Stimulated activated CD4-positive, alpha-beta T cell treated with anti-CD3 and anti-CD28 coated beads, Interleukin-1b, Interleukin-23, amount 100 ng/mL, for 4 hours (primary cell): ENCODE results near the gene KRT79.

Experiments used
- DNase-seq, 2 donors: peaks; one replicate each; pipeline ENCODE4 v3.0.0-alpha.2; 2020; ENCODE audit warnings: low read depth in 2 of 2

The KRT79 gene

DNA sequence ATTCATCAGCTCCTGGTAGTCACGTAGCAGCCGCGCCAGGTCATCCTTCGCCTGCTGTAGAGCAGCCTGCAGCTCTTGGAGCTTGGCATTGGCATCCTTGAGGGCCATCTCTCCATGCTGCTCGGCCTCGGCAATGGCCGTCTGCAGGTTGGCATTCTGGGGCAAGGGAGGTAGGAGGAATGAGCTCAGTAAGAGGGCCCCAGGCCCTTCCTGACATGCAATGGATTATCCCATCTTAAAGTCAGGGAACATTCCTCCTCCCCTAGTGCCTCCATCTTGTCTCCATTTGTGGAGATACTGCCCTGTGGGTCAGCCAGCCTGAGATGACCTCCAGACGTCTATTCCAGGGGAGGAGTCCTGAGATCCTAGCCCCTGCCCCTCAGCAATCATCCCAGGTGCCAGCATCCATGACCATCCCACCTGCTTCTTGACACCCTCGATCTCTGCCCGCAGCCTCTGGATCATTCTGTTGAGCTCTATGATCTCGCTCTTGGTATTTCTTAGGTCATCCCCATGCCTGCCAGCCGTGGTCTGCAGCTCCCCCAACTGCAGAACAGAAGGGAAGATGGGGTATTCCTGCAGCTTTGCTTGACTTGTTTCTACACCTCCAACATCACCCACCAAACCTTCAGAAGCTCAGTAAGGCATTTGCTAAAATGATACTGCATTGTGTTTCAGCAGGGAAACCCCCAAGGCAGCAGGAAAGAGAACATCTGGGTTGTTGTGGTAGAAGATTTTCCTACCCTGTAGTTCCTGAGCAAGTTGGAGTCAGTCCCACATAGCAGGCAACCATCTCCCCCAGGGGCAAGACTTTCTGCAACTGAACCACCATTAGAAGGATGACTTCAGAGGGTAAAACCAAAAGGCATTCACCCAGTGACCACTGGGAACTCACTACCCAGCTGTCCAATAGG lies 42.6 kb downstream of the KRT79 start:
- DNase-seq = no peak

DNA sequence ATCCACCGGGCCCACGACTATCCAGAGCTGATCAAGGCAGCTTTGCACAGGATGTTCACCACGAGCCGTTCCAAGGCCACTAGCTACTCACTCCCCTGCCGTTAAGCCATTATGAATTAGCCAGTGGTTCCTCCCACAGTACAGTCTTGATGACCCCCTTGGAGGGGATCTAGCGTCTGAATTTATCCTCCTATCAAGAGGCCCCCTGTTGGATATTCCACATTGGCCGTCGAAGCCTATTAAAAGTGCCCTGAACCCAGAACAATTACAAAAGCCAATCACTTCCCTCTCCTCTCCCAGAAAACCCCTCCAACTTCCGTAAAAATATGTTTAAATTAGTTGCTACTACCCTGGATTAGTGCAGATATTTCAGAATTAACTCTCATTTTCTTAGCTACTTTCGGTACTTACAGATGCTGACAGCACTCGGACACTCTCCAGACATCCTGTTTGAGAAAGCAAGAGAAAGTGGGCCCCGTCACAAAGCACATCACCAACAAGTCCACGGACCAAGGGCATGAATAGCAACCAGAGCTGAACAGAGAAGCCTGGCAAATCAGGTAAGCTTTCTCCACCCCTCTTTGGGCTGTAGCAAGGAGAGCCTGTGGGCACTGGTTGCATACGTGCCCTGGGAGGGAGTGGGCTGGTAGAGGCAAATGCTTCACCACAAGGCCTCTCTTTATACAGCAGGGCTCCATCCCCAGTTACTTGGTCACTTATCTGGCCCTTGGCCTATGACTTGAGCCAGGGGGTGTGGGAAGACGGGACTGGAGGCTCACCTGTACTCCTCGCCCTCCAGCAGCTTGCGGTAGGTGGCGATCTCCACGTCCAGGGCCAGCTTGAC lies 43.5 kb downstream of the KRT79 start:
- no peak for DNase-seq

DNA sequence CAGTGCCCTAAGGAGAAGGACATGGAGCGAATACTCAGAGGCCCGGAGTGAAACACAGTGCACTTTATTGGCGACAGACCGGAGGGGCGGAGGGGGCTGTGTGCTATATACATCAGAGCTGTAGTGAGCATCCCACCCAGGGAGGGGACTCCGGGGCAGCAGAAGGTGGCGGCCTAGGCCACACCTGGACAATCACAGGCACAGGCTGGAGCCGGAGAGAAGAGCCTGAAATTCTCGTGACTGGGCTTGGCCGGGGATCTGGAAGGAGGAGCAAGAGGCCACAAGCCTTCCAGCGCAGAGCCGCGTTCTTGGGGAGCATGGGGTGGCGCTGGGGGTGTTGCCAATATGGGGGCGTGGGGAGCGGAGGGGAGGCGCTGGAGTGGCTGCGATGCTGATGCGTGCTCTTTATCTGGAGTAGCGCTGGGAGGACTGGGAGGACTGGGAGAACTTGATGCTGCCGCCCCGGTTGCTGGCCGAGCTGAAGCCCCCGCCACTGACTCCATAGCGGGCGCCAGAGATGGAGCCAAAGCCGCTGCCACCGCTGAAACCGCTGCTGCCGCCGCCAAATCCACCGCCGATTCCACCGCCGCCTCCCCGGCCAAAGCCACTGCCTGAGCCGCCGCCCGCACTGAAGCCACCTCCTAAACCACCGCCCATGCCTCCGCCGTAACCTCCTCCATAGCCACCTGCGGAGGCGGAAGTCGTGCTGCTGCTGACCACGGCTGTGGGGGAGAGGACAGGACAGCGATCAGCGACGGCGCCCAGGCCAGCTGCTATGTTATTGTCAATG lies 44.3 kb downstream of the KRT79 start:
- no peak for DNase-seq

DNA sequence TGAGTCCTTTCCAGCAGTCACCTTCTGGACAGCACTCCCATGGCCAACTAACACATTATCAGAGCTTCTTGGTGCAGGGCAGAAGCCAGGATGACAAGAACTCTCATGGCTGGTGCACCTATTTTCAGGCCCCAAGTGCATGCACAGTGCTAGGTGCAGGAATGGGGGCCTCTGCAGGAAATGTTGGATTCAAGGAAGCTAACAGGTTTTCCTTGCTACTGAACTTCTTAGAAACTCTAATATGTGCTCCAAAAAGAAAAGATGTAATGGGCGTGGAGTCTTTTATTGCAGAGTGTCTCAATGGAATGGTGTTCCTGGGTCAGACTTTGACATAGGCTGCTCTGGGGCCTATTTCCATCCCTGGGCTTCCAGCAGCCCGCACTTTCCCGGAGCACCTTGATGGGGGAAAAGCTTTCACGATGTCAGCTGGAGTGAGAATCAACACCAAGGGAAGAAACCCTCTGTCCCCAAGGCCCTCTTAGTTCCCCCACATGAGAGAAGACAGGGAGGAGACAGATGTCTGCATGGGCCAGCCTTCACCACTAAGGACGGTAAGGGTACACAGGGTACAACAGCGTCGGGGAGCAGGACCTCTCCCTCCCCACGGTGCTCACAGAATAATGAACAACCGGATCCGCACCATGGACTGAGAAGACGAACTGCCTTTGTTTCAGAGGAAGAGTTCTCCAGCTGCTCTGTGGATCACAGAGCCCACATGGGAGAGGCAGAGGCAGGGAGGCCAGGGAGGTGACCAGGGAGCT lies 45.1 kb downstream of the KRT79 start:
- DNase-seq = no peak

DNA sequence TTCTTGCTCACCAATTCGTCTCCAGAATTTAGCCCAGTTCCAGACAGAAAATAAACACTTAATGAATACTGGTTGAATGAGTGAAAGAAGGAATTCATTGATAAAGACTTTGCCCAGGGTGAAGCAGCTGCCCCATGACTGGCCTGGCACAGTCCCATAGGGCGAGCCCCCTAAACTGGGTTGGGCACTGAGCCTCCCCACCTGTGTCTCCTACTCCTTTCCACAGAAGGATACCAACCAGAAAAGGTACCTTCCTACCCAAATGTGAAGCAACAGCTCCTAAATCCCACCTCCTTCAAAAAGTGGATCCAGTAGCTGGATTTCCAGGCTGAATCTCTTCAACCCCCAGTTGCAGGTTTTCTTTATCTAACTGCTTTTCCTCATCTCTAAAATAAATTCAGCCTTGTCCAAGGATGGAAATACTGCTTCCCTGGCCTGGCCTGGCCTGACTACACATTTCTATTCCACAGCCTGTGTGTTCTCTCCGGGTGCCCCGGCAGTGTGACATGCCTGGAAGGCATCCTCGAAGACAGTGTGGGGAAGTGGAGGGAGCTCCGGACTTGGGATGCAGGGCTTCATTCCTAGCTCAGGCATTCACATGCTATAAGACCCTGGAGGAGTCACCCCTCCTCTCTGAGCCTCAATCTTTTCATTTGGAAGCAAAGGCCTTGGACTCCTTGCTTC lies 45.8 kb downstream of the KRT79 start:
- no peak for DNase-seq

DNA sequence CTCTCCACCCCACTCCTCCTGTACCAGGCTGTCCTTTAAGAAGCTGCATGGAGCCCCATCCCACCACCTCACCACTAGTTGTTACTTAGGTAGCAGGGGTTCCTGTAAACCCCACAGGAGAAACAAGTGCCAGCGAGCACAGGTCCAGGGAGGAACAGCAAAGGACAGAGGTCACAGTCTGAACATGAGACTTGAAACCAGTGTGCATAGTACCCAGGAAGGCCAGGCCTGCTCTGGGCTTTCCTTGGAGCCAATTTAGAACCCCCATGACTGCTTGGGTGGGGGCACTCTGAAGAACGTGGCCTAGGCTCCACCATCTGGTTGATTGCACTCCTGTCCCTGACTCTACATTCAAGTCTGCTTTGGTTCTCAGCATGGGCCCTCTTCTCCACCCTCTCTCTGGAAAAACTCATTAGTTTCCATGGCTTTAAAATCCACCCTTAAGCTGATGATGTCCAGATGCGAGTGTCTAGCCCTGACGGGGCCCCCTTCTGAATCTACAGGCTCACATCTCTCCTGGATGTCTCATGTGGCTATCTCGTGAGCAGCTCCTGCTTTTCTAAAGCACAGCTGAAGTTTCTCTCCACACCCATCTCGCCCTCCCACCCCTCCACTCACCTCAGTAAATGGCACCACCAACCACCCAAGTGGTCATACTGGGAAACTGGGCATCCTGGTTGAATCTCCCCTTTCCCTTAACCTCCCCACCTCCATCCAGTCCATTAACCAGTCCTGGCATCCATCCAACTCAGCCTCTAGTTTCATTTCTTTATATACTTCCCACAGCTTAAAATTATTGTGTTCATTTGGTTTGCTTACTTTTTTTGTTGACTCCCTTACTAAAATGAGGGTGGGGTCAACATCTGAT lies 46.6 kb downstream of the KRT79 start:
- no peak for DNase-seq

DNA sequence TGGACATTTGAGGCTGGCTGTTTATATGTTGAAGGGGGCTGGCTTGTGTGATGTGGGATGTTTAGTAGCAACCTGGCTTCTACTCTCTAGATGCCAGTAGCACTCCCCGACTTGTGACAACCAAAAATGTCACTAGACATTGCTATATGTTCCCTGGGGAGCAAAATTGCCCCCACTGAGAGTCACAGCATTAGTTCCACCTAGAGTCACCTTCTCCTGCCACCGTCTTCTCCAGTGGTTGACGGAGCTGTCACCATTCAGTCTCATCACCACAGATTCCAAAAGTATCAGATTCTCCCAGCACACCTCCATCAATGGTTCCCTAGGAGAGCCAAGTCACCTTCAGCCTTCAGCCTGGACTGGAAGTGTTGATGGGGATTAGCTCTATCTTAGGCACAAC lies 49.2 kb downstream of the KRT79 start:
- DNase-seq = no peak

DNA sequence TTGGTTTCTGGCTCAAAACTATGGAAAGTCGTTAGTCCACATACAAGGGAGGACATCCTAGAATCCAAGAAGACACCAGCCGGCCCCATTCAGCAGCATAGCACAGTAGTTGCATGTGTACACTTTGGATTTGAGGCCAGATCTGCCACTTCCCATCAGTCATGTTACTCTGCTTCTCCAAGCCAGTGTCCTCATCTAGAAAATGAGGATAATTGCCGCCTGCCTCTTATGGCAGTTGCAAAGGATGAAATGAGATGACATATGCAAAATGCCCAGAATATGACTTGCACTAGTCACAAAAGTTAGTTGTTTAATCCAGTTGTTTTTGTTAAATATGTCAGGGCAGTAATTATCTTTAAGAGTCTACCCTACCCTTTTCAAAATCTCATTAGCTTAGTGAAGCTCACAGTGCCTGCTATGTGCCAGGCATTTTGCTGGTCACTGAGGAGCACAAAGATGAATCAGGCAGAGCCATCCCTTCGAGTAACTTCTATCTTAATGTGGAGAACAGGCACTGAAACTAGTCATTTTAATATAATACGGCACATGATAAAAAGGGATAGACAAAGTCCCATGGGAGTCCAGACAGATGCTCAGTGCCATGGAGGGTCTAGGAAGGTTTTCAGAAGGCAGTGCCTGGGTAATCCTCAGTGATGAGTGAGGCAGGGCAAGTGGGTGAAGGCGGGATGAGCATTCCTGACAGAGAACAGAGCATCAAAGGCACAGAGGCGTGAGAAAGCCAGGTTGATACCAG lies 50.4 kb downstream of the KRT79 start:
- DNase-seq = no peak

DNA sequence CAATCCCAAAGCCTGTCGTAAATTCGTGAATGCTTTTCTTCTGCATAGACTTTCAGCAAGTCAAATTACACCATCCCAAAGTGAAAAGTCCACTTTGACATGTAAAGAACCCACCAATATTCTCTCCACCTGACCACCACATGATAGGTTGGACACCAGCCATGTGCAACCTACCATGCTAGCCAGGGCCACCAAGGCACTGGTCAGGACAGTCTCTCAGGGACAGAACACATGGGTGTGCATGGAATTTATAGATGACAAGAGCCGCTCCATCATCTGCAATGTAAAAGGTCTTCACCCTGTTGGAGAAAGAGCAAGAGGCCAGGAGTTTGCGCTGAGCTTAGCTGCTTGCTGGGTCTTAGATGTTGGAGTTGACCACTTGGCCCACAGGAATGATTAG lies 51.6 kb downstream of the KRT79 start:
- DNase-seq = no peak

DNA sequence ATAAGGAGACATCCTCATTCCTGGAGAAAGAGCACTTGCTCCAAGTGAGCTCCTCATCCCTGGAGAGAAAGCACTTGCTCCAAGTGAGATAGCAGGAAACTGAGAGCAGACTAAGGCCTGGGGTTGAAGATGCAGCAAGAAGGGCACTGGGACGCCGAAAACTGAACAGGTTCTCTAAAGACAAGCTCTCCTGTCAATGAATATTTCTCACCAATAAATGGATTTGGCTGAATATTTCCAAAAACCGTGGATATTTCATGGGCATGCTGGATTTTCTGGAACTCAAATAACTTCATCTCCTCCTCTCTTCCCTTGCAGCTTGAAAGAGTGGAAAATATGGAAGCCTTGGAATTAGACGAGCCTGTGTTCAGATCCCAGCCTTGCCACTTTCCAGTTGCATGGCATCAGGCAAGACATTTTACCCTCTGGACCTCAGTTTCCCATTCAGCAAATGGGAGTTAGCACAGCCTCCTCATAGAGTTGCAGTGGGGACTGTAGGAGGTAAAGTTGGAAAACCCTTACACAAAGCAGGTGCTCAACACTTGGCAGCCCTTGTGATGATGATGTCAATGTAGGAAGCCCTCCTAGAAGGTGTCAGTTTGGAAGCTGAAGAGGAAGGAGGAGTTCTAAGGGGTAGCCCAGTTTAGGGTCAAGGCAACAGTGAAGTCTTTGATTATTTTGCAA lies 52.6 kb downstream of the KRT79 start:
- no peak for DNase-seq

DNA sequence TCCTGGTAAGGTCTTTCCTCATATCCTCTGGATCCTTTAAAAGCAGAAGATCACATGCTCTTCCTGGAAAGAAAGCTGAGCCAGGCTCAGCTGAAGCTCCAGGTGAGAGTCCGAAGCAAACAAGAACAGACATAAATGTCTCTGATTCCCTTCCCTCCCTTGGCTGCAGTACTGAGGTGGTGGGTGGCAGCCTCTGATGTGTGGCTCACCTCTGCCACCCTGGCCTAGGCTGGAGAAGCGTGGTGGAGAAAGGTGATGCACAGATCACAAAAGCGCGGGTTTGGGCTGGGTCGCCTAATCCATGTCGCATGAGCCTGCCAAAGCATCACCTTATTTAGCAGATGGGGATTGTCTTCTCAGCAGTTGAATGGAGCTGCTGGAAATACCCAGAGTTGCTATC lies 54.2 kb downstream of the KRT79 start:
- no peak for DNase-seq

DNA sequence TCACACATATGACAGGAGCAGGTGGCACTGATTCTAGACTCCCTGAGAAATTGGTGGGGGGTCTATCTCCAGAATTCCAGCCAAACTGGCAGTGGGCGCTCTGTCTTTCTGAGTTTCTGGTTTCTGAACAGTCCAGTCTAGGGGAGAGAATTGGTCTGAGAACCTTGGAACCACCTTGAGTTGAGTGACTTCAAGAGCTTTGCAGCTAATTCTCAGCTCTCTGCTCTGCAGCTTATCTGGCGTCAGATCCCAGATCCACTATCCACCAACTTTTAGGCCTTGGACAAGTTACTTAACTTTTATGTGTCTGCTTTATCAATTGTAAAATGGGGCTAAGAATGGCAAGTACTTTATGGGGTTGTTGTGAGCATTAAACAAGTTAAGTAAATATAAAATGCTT lies 55.3 kb downstream of the KRT79 start:
- no peak for DNase-seq

DNA sequence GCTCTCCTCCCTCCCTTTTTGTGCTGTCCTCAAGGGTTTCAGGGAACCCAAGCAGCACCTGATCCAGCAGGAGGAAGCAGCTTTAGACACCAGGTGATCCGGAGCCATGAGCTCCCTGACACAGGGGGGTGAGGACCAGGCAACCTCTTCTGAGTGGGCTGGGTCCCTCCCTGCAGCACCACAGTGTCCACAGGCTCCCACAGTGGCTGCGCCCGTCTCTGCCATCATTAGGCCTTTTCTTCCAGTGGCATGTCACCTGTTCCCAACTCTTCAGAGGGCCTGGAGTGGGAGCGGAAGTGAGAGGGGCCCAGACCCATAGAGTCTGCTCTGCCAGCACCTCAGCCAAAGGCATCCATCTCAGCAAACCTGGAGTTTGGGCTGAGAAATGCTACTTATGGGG lies 56.5 kb downstream of the KRT79 start:
- DNase-seq = no peak

DNA sequence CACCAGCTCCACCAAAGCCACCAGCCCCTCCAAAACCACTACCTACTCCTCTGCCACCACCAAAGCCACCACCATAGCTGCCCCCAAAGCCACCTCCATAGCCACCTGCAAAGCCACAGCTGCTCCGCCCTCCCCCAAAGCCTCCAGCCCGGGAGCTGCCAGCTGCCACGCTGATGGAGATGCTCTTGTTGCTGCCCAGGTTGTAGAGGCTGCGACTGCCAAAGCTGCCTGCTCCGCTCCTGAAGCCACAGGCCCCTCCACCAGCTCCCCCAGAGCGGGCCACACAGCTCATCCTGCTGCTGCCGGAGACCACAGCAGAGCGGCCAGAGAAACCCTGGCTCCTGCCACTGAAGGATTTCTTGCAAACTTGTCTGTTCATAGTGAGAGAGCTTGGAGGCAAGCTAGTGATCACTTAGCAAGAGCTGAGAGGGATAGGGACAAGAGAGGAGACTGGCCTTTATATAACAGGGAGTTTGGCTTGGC lies 57.2 kb downstream of the KRT79 start, which contains the start of gene KRT76:
KRT76 (minus strand) TSS at position 433 of the 483 bp plus-strand sequence; CDS start at position 379, 54 bp downstream.
- no peak for DNase-seq

DNA sequence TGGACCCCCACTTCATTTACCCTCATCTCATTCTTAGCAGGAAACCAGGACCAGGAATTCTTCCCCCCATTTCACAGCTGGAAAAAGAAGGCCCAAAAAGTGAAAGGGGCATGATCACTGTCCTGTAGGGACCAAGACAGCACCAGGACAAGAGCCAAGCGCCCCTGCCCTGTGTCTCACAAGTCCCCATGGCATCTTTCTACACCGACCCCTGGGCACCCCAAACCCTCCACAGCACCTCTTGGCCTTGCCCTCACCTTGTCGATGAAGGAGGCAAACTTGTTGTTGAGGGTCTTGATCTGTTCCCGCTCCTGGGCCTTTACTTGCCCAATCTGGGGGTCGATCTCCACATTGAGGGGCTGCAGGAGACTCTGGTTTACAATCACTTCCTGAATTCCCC lies 57.7 kb downstream of the KRT79 start:
- no peak for DNase-seq

DNA sequence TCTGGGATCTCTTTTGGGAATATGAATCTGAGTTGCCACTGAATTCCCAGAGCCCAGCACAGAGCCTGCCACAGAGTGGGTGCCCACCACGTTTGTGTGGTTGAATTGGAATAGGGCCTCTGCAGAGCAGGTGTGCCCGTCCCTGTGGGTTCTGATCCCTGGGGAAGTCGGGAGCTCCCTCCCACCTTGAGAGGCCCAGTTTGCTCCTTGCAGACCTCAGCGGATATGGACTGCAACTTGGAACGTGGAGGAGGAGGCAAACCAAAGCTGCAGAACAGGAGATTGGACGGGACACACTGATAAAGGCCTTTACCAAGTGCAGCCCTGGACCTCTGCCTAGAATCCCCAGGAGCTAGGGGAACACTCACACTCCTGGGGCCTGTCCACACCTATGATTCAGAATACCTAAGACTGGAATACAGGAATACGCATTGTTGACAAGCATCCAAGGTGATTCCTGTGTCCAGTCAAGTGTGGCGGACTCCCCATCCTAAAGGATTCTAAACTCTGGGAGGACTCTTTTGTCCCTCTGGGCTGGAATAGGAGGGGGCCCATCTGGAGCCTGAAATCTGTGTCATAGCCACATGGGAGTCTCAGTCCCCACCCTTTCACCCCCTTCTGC lies 59.4 kb downstream of the KRT79 start:
- no peak for DNase-seq

DNA sequence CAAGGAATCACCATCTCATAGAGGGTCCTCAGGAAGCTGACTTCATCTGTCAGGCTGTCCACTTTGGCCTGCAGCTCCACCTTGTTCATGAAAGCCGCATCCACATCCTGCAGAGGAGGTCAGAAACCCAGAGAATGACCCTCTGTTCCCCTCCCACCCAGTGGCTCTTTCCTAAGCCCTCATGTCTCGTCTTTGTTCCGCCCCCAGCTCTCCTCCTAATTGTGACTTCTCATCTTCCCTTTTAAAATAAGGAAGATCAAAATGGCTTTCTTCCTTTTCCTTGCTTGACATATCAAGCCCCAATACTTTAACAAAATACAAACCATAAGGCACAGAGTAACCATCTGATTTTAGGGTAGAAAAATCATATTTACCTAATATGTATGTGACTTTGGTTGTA lies 61.3 kb downstream of the KRT79 start:
- no peak for DNase-seq

DNA sequence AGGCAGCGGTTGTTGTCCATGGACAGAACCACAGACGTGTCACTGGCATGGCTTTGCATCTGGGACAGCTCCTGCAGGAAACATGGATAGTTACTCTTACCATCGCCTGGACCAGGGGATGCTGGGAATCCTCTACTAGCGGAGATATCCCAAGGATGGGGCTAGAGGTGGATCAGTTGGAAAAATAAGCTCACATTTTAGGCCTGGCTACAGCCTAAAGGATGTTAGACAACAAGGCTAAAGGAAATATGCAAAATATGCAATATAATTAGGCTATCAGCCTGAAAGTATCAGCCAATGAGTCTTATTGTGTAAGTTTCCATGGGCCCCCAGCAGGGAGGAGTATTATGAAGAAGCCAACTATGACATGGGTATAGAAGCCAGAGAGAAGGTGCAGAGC lies 61.9 kb downstream of the KRT79 start:
- DNase-seq = no peak
